ENCODE data around the gene NHERF1. TPM values are rescaled to one million over a fixed set of nuclear protein-coding genes. Genes with fewer than 3 reads are reported as not detected.

The NHERF1 gene
- total and polyA plus RNA-seq, 4 donors: 18.3 to 58.2 (median 28.1) TPM

GRCh38 chr17:74779948-74780400 lies 31.5 kb downstream of the NHERF1 start:
- Histone ChIP-seq H3K9ac (ENCODE audit: insufficient read depth in 1 of 2, low read length in 2 of 2) (no peak overlapping the region), H3K4me3 (no peak overlapping the region), H3K27ac (ENCODE audit: low read depth in 1 of 2, low read length in 1 of 2) (no peak overlapping the region), H3K4me1 (ENCODE audit: control insufficient read depth in 5 of 5, insufficient read depth in 5 of 5, low read length in 5 of 5) (peaks cover 0 to 15% (median 8%) of the 10 kb centered on the region in 5 donors), H3K27me3 (ENCODE audit: control insufficient read depth in 3 of 3, insufficient read depth in 3 of 3, low read length in 2 of 3) (no peaks in the 10 kb centered on the region), H3K9me3 (ENCODE audit: control insufficient read depth in 4 of 4, insufficient read depth in 3 of 4, low read length in 3 of 4) (no peaks in the 10 kb centered on the region), H3K36me3 (ENCODE audit: control insufficient read depth in 4 of 4, insufficient read depth in 4 of 4, low read length in 4 of 4) (peaks cover 0 to 11% (median 0%) of the 10 kb centered on the region in 4 donors)
- DNase-seq (peak in 1 of 3 donors; percentile 36), ATAC-seq (ENCODE audit: insufficient read depth, low FRiP score) (peak; percentile 22)
- no peak for TF ChIP-seq CTCF (IDR thresholded peaks at IDR 0.05; ENCODE audit: control extremely low read depth, extremely low read depth)
- WGBS, 2 donors: 32 to 62% methylated on average over 11 of the region's 11 CpGs

DNA sequence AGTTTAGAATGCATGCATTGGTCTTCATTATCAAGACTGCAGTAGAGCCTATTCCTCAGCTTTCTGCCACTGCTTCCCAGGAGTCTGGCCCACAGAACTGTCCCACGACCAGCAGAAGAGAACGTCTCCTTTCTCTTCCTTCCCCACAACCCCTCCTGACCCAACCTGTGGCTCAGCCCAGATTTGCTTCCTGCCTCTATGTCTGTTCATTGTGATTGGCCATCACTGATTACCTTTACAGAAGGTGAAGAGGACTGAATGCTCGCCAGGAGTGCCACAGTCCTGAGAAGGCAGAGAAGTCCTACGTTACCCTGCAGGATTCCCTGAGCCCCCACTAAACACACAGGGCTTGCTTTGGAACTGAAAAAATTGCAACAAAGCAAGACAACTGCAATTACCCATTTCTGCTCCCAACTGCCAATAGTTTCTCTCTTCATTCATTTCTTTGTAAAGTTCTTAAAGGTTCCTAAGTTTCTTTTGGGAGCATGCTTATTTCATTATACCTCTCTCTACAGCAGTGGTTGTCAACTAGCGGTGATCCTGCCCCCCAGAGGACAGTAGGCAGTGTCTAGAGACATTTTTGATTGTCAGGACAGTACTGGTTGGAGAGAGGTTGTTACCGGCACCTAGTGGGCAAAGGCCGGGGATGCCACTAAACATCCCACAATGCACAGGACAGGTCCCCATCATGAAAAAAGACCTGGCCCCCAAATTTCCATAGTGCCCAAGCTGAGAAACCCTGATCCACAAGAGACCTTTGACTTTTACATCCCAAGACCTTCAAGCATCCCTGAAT lies 32.2 kb downstream of the NHERF1 start:
- no peak overlapping the region for H3K4me3 ChIP-seq
- H3K36me3 ChIP-seq (ENCODE audit: control insufficient read depth in 4 of 4, insufficient read depth in 4 of 4, low read length in 4 of 4): peaks cover 0 to 13% (median 0%) of the 10 kb centered on the region in 4 donors
- H3K27me3 ChIP-seq (ENCODE audit: control insufficient read depth in 3 of 3, insufficient read depth in 3 of 3, low read length in 2 of 3): no peaks in the 10 kb centered on the region
- peak in 2 of 3 donors; percentile 52 to 58 for DNase-seq
- ATAC-seq (ENCODE audit: insufficient read depth, low FRiP score): no peak
- peaks cover 0 to 8% (median 4%) of the 10 kb centered on the region in 5 donors for H3K4me1 ChIP-seq (ENCODE audit: control insufficient read depth in 5 of 5, insufficient read depth in 5 of 5, low read length in 5 of 5)
- peak overlapping the region in 1 of 2 donors; percentile 32 for H3K27ac ChIP-seq (ENCODE audit: low read depth in 1 of 2, low read length in 1 of 2)
- TF ChIP-seq CTCF (IDR thresholded peaks at IDR 0.05; ENCODE audit: control extremely low read depth, extremely low read depth): no peak
- H3K9ac ChIP-seq (ENCODE audit: insufficient read depth in 1 of 2, low read length in 2 of 2): no peak overlapping the region
- H3K9me3 ChIP-seq (ENCODE audit: control insufficient read depth in 4 of 4, insufficient read depth in 3 of 4, low read length in 3 of 4): no peaks in the 10 kb centered on the region
- WGBS, 2 donors: 44 to 60% methylated on average over 7 of the region's 7 CpGs

DNA sequence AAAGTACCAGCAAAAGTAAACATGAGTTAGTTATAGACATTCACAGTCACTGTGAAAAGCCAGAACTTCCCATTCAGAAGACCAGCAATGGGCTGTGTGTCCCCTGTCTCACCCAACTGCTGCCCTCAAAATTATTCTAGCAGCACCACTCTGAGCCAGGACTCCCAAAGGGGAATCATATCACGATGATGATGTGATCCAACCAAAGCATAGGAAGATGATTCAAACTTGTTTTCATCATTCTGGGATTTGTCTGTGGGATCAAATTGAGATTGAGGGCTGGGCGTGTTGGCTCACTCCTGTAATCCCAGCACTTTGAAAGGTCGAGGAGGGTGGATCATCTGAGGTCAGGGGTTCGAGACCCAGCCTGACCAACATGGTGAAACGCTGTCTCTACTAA lies 34.1 kb downstream of the NHERF1 start:
- DNase-seq (no peak), ATAC-seq (ENCODE audit: insufficient read depth, low FRiP score) (no peak)
- no peaks in the 10 kb centered on the region for H3K27me3 ChIP-seq (ENCODE audit: control insufficient read depth in 3 of 3, insufficient read depth in 3 of 3, low read length in 2 of 3)
- H3K9ac ChIP-seq (ENCODE audit: insufficient read depth in 1 of 2, low read length in 2 of 2): no peak overlapping the region
- peaks cover 0 to 13% (median 0%) of the 10 kb centered on the region in 4 donors for H3K36me3 ChIP-seq (ENCODE audit: control insufficient read depth in 4 of 4, insufficient read depth in 4 of 4, low read length in 4 of 4)
- H3K9me3 ChIP-seq (ENCODE audit: control insufficient read depth in 4 of 4, insufficient read depth in 3 of 4, low read length in 3 of 4): no peaks in the 10 kb centered on the region
- H3K4me3 ChIP-seq: no peak overlapping the region
- H3K4me1 ChIP-seq (ENCODE audit: control insufficient read depth in 5 of 5, insufficient read depth in 5 of 5, low read length in 5 of 5): peaks cover 0 to 1% (median 0%) of the 10 kb centered on the region in 5 donors
- H3K27ac ChIP-seq (ENCODE audit: low read depth in 1 of 2, low read length in 1 of 2): no peak overlapping the region
- WGBS, 2 donors: 93 to 96% methylated on average over 5 of the region's 5 CpGs
- TF ChIP-seq CTCF (IDR thresholded peaks at IDR 0.05; ENCODE audit: control extremely low read depth, extremely low read depth): no peak

Measured in lung (tissue), 12 donors.